Stimulated activated CD4-positive, alpha-beta T cell treated with anti-CD3 and anti-CD28 coated beads, Interleukin-2, amount 100 ng/mL, for 24 hours (primary cell): ENCODE data around the gene LTV1.
"Not testable (repeated sequence)": the region's sequence is repeated elsewhere in the genome, so short reads cannot be mapped to it uniquely, and the experiment has no call there.

Experiments
- DNase-seq, 2 donors: peaks; one replicate each; pipeline ENCODE4 v3.0.0-alpha.2; 2020

LTV1 gene

GRCh38 chr6:143843677-143843999 lies 500 bp downstream of the LTV1 start:
- no peak for DNase-seq

GRCh38 chr6:143844006-143844405 lies 868 bp downstream of the LTV1 start:
- DNase-seq, result no peak

GRCh38 chr6:143845033-143845432 lies 1.9 kb downstream of the LTV1 start:
- no peak for DNase-seq

- DNase-seq, result not testable (repeated sequence)
Observed at GRCh38 chr6:143851706-143852105, 8.6 kb downstream of the LTV1 start.

DNA sequence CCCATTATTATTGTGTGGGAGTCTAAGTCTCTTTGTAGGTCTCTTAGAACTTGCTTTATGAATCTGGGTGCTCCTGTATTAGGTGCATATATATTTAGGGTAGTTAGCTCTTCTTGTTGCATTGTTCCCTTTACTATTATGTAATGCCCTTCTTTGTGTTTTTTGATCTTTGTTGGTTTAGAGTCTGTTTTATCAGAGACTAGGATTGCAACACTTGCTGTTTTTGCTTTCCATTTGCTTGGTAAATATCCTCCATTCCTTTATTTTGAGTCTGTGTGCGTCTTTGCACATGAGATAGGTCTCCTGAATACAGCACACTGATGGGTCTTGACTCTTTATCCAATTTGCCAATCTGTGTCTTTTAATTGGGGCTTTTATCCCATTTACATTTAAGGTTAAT lies 11.9 kb downstream of the LTV1 start:
- DNase-seq, result not testable (repeated sequence)

- not testable (repeated sequence) for DNase-seq
Observed at GRCh38 chr6:143856762-143857161, 13.6 kb downstream of the LTV1 start.

DNA sequence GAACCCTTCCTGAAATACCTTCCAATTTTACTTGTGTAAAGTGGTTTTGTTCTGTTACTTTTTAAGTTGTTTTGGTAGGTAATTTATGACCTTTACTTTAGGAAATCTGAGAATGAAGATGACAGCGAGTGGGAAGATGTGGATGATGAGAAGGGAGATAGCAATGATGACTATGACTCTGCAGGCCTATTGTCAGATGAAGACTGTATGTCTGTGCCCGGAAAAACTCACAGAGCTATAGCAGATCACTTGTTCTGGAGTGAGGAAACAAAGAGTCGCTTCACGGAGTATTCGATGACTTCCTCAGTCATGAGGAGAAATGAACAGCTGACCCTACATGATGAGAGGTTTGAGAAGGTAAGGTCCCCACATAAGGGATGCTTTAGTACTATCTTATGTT lies 14.5 kb downstream of the LTV1 start:
- DNase-seq, result no peak

DNA sequence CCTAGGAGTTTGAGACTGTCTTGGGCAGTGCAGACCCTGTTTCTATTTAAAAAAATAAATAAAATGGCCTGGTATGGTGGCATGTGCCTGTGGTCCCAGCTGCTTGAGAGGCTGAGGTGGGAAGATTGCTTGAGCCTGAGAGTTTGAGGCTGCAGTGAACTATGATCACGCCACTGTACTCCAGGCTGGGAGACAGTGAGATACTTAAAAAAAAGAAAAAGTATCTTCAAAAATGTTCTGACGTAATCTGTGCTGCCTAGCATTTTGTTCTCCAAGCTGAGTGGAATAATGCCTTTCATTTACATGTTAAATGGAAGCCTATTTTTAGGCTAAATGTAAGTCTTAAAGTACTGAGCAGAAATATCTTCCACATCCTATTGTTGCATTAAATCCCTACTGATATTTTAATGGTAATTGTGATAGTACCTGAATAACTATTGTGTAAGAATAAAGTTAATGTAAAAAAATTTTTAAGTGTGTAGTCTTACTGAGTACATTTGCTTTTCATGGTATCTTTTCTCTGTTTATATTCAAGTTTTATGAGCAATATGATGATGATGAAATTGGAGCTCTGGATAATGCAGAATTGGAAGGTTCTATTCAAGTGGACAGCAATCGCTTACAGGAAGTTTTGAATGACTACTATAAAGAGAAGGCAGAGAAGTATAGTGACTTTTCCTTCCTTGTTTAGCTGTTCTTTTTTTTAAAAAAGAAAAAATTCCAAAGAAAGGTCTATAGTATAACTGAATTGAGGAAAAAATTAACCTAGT lies 16.9 kb downstream of the LTV1 start:
- no peak for DNase-seq

DNA sequence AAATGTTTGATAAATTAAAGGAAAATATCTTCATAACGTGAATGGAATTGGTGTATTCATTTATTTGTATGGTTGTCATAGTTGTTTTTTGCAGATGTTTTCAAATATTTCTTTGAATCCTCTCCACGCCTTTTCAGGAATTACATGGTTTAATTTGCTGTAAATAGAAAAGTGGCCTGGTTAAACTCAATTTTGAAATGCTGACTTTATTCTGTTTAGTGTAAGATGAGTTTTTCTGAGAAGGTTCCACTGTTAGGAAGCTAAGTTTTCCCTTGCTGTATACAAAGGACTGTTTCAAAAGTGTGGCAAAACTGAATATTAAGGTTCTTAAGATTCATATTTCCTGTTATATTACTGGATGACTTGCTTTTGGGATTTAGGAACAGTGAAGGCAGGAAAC lies 20.6 kb downstream of the LTV1 start:
- no peak for DNase-seq

GRCh38 chr6:143864234-143864633 lies 21.1 kb downstream of the LTV1 start, which contains the start of gene ZC2HC1B:
Gene ZC2HC1B (plus strand): TSS chr6:143864474. CDS start chr6:143864540, 66 bp downstream.
- no peak for DNase-seq

DNA sequence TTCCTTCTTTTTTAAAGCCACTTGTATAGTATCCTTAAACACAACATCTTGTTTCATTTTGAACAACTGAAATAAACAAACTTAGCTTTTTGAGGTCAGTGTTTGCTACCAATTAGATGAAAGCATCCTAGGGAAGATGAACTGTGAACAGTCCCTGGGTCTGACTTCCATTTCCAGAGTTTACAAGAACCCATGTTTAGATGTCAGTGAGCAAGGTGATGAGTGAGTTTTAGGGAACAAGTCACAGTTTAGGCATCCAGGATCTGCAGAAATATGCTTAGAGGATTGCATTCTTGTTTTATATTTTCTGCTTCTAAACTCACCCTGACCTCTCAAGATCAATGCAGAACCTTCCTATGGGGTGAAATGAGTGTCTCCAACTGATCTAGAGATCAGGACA lies 24.1 kb downstream of the LTV1 start:
- DNase-seq, result no peak

- not testable (repeated sequence) for DNase-seq
Observed at GRCh38 chr6:143868808-143869207, 25.7 kb downstream of the LTV1 start.

- not testable (repeated sequence) for DNase-seq
Observed at GRCh38 chr6:143871202-143871730, 28.1 kb downstream of the LTV1 start.

DNA sequence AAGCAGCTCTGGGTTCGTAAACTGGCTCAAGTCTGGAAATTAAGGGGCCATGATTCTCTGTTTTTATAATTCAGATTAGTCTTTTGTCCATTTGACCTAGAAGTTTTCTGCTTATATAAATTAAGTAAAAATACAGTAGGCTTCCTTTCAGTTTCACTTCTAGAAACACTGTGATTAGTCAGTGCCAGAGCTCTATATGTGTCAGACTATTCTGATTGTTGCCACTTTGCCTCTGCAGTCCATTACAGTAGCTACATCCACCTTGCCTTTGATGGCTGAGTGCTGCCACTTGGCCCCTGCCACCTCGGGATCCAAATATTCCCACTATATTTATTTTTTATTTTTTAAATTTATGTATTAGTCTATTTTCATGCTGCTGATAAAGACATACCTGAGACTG lies 29.1 kb downstream of the LTV1 start:
- no peak for DNase-seq

- DNase-seq, result not testable (repeated sequence)
Observed at GRCh38 chr6:143873600-143873999, 30.5 kb downstream of the LTV1 start.

GRCh38 chr6:143874503-143874902 lies 31.4 kb downstream of the LTV1 start:
- DNase-seq, result not testable (repeated sequence)

GRCh38 chr6:143877584-143878271 lies 34.6 kb downstream of the LTV1 start:
- no peak for DNase-seq

DNA sequence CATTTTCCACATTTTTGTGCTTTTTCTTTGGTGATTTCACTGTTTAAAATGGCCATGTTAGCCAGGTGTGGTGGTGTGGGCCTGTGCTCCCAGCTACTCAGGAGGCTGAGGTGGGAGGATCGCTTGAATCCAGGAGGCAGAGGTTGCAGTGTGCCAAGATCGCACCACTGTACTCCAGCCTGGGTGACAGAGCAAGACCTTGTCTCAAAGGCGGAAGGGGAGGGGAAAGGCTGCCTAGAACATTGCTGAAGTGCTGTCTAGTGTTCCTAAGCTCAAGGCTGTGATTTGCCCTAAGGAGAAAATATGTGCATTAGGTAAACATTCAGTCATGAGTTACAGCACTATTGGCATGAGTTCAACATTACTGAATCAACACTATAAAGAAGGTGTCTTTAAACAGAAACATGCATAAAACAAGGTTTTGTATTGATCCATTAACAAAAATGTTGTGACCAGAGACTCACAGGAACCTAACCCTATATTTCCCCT lies 35.2 kb downstream of the LTV1 start:
- DNase-seq, result no peak

- no peak for DNase-seq
Observed at GRCh38 chr6:143880412-143880811, 37.3 kb downstream of the LTV1 start.

- DNase-seq, result no peak
Observed at GRCh38 chr6:143882401-143882930, 39.3 kb downstream of the LTV1 start.

DNA sequence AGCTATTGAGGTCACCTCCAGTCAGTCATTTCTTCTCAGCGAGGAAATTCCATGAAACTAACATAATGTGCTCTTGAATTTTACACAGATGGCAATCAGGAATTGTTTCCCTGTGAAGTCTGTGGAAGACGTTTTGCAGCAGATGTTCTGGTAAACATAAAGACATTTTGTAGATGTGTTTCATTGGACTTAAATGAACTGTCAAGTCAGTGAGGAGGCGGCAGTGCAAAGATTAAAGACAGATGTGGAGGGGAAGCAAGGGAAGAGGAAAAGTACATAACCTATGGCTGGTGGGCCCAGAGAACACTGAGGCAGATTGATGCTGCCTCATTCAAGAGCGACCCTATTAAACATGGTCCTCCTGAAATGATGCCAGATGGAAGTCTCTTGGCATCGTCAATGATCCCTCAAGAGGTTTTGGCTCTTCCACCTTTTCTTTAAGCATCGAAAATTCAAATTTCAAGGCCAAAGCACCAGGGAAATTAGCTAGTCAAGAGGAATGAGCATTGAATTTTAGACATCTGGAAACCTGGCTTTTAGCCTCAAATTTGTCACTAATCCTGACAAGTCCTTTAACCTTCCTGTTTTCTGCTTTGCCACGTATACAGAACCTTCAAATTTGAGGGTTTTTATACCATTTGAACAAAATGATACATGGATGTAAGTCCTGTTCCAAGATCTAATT lies 41.2 kb downstream of the LTV1 start:
- DNase-seq, result no peak

DNA sequence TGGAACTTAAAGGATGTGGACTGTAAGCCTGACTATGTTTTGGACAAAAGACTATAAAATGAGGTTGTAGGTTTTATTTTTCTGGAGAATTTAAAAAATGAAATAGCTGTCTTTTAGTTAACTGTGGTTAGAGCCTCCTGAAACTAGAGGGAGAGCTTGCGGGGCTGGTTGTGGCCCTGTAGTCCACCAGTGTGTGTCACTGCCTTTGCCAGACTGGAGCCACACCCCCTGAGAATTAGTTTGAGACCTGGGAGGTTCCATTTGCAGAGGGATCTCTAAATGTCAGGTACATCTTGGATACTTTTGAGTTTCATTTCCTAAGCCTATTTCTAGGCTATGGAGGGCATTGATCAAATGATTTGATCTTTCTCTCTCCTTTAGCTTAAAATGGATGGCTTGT lies 42.0 kb downstream of the LTV1 start:
- no peak for DNase-seq

DNA sequence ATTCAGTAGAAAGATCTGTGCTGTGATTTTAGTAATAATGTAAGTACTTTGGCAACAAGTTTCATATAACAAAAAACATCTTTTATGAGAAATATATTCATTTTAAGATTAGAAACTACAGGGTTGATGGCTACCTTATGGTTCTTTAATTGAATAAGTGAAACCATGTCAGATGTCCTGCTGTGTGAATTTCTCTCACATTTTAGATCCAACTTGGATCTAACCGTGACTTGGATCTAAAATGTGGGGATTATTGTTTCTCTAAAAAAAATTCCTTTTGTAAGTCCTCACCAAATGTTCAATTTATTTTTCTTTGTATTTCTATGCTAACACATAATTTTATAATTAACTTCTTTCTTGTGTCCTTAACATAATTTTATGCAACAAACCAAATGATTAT lies 51.5 kb downstream of the LTV1 start:
- DNase-seq, result no peak
